Stimulated activated CD4-positive, alpha-beta T cell treated with anti-CD3 and anti-CD28 coated beads, Interleukin-15, amount 100 ng/mL, for 48 hours (primary cell): ENCODE results near the gene MSH3.
"Not testable (repeated sequence)": the region's sequence is repeated elsewhere in the genome, so short reads cannot be mapped to it uniquely, and the experiment has no call there.

ENCODE experiments used
- DNase-seq, 2 donors: peaks; one replicate each; pipeline ENCODE4 v3.0.0-alpha.2; 2020; ENCODE audit warnings: low read depth in 2 of 2

MSH3 gene

DNA sequence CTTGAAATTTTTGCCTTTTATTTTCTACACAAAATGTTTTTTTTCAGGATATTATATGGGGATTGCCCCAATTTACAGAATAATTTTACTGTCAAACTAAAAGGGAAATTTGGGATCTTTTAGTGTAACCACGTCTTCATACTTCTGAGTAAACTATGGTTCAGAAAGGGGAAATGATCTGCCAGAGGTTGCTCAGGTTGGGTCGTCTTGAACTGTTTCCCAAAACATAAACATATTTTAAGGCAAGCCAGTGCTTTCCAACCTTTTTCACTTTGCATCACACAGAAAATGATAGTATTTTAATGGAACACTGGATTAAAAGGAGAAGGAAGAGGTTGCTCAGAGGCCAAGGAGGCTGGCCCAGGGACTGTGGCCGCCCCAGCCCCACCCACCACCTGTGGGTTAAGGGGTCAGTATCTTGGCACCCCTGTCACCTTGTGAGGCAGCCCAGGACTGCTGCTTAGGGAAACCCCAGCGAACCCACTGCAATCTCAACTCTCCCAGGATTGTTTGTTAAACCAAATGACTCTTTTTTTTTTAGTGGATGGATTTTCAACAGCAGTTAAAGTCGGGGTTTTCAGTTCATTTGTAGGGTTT, 143.1 kb downstream of the MSH3 start:
- DNase-seq: no peak

DNA sequence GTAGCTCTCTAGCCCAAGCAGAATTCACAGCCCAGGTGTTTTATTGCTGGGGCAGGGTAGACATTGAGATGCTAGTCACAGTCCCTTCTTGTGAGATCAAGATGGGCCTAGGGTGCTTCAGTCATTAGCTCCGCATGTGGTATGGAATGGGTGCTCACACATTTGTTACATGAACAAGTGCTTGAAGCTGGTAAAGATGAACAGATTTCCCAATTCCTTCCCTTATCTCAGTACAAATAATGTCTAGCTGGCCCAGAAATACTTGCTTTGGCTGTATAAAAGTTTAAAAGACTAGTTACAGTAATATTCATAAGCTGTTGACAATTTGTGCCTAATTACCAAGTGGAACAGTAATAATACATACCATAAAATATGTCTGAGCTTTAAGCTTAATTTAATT, 143.7 kb downstream of the MSH3 start:
- no peak for DNase-seq

DNA sequence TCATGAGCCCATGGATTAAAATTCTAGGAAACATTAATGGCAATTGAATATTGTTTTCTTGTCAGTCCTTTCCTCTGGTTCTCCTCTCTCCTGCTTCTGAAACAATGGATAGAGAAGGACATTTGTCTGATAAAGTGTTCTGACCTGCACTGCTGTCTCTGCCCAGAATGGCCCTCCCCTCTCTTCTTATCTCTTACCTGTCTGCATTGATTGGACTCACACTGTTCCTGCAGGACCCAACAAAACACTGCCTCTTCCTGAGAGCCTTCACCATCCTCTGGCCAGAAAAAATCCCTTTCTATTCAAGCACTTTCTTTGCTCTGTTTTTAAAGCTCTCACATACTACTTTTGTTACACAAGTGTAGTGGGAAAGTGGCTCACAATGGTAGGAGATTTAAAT, 144.2 kb downstream of the MSH3 start:
- no peak for DNase-seq

DNA sequence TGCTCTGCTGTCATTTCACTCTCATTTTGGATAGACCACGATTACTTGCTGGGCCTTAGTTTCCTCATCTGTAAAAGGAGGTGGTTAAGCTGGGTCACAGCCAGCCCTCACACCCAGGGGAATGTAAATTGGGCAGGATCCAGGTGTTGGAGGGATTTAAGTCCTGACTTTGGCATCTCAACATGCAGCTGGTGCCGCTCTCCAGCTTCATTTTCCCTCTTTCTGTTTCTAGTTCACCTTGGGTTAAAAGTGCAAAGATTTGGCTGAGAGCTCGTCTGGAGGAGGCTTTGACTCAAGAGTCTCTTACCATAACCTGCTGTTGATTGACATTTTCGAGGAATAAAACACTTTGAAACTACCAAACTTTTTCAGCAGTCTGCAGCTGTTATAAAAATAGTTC, 144.6 kb downstream of the MSH3 start:
- DNase-seq: no peak

- DNase-seq: no peak
These were observed 145.1 kb downstream of the MSH3 start for GRCh38 chr5:80799573-80799972.

- no peak for DNase-seq
These were observed 149.9 kb downstream of the MSH3 start for GRCh38 chr5:80804332-80804731.

DNA sequence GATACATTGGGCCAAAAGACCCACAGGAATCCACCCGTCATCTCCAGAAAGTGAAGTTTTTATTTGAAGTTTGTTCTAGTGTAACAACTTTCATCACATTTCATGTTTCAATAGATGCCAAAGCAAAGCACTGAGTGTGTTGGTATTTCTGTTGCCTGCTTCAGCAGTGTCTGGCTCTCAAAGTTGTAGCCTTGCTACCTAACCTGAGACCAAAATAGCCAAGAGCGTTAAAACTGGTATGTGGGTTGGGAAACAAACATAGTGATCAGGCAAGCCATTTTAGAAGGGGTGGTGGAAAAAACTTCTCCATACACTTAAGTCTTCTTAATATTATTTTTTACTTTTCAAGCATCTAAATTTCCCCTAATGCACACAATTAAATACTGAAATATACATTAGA, 150.6 kb downstream of the MSH3 start:
- no peak for DNase-seq

DNA sequence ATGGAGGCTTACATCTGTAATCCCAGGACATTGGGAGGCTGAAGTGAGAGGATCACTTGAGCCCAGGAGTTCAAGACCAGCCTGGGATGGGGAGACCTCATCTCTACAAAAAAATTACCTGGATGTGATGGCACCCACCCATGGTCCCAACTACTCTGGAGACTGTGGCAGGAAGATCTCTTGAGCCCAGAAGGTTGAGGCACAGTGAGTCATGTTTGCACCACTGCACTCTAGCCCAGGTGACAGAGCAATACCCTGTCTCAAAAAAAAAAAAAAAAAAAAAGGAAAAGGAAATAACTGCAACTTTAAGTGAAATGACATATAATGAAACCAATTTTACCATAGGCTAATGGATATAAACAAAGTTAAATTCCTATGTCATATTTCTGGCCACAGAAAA, 152.5 kb downstream of the MSH3 start:
- DNase-seq: no peak

DNA sequence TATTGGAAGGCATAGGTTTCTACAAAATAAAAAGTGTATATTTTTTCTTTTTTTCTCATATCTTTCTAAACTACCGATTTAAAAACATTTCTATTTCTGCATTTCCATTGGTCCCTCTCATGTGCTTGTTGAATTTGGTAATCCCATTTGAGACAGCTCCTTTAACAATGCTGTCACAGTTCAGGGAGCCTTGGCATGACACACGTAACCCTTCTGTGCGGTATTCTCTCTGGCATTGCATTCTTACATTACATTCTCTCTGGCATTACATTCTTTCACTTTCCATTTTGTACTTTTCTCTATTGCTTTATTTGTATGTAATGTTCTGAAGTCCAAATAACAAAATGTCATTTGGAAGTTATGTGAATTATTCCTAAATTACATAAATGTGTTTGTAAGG, 155.0 kb downstream of the MSH3 start:
- DNase-seq: no peak

GRCh38 chr5:80810425-80810824, 156.0 kb downstream of the MSH3 start:
- no peak for DNase-seq

- no peak for DNase-seq
These were observed 162.1 kb downstream of the MSH3 start for GRCh38 chr5:80816590-80816989.

GRCh38 chr5:80820685-80821084, 166.2 kb downstream of the MSH3 start:
- no peak for DNase-seq

- DNase-seq: no peak
These were observed 168.2 kb downstream of the MSH3 start for GRCh38 chr5:80822640-80823039.

GRCh38 chr5:80824159-80824558, 169.7 kb downstream of the MSH3 start:
- DNase-seq: not testable (repeated sequence)

- DNase-seq: no peak
These were observed 171.5 kb downstream of the MSH3 start for GRCh38 chr5:80825786-80826460.

DNA sequence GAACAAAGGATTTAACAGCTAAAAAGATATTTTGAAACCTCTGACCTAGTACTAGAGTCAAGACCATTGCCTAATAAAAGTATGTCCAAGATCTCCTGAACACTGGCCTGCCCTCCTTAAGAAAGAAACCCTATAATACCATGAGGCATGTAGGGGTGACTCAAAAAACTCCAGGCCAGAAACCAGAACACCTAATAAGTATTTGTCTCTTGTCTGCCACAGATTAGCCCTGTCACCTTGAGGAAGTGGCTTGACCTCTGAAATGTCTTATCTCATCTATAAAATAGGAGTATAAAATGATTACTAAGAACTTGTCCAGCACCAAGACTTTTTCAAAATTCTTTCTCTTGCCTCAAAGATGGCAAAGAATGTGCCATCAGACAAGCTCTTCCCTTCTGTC, 180.3 kb downstream of the MSH3 start:
- DNase-seq: no peak

DNA sequence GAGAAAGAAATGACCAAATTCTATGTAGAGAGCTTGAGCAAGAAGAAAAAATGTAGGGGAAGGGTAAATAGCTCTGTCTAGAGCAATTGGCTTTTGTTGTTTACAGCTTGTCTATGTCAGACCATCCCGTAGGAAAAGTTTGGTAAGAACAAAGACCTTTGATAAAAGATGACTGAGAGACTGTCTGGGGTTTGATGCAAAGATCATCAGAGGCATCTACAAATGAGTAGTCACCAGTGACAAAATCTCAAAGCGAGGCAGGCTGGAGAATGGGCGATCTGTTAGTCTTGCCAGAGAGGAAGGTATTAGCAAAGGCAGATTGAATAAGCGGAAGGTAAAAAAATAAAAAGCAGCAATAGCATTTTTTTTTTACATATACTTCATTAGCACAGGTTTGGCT, 180.7 kb downstream of the MSH3 start:
- no peak for DNase-seq

DNA sequence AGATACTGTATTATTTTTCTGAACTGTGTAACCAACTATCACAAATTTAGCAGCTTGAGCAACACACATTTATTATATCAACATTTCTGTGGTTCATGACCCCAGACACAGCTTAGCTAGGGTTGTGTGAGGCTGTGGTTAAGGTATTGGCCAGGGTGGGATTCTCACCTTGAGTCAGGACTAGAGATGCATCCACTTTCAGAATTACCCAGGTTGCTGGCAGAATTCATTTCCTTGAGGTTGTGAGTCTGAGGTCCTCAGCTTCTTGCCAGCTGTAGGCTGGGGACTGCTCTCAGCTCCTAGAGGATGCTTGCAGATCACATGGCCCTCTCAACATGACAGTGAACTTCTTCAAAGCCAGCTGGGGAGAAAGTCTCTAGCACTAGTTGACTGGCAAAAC, 183.2 kb downstream of the MSH3 start:
- DNase-seq: peak; percentile 6 to 19

GRCh38 chr5:80841026-80841797, 186.8 kb downstream of the MSH3 start:
- not testable (repeated sequence) for DNase-seq

DNA sequence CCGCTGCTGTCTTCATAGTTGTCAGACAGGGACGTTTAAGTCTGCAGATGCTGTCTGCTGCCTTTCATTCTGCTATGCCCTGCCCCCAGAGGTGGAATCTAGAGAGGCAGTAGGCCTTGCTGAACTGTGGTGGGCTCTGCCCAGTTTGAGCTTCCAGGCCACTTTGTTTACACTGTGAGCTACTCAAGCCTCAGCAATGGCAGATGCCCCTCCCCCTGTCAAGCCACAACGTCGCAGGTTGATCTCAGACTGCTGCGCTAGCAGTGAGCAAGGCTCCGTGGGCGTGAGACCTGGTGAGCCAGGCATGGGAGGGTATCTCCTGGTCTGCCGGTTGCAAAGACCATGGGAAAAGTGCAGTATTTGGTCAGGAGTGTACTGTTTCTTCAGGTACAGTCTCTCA, 192.0 kb downstream of the MSH3 start:
- not testable (repeated sequence) for DNase-seq

DNA sequence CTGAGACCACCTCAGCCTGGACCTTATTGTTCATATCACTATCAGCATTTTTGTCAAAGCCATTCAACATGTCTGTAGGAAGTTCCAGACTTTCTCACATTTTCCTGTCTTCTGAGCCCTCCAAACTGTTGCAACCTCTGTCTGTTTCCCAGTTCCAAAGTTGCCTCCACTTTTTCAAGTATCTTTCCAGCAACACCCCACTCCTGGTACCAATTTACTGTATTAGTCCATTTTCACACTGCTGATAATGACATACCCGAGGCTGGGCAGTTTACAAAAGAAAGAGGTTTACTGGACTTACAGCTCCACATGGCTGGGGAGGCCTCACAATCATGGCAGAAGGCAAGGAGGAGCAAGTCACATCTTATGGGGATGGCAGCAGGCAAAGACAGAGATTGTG, 195.7 kb downstream of the MSH3 start:
- not testable (repeated sequence) for DNase-seq

DNA sequence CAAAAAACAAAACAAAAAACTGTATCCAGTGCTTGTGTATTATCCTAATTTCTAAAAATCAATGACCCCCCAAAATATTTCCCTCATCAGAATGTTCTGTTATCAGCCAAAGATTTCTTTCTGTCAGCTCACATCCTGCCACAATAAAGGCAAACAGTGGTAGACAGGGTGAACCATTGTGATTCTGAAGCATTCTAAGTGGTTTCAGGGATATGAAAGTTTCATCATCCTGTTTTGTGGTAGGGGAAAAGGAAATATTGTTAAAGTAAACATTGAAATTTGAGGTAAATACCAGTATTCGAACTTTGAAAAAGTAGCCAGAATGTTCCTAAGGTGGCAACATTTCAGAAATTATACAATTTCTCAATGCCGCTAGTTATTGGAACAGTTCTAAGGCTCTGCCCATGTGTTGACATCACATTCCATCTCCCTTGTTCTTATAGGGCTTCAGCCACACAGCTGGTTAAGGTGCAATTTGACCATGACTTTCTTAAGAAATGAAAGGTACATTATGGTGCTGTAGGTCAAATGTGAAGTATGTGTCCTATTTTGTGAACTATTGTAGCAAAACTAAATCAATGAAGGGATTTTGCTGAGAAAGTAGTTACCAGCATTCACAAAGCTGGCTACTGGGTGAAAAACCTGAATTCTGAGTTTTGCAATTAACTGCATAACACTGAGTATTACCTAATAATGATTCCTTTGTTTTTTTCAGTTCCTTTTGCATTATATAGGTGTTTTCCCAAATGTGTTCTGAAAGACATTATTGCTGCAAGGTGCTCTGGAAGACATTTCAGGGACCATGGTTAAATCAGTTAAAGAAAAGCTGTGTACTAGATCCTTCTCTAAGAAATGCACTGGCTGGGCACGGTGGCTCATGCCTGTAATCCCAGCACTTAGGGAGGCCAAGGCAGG, 198.1 kb downstream of the MSH3 start:
- no peak for DNase-seq
